Measurements from ENCODE around the gene ANO9.

ANO9 gene

GRCh38 chr11:380996-381395 lies 60.8 kb downstream of the ANO9 start:
- no peak for FAIRE-seq

DNA sequence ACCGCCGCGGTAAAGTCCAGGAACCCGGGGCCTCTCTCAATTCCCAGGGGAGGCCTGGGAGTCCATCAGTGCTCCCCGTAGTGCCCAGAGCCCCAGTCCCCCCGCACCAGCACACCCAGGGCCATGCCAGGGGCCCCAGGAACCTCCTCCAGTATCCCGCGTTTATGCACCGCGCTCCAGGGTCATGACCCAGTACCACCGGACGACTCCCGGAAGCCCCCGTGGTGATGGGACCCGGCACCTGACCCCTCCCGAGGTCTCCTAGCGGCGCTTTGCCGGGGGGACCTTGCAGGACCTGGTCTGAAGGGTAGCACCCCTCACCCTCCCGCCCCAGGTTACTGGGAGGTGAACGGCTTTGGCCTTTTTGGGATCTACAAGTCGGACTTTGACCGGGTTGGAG lies 61.3 kb downstream of the ANO9 start:
- no peak for FAIRE-seq

- no peak for FAIRE-seq
These were observed 61.7 kb downstream of the ANO9 start for GRCh38 chr11:380095-380480.

DNA sequence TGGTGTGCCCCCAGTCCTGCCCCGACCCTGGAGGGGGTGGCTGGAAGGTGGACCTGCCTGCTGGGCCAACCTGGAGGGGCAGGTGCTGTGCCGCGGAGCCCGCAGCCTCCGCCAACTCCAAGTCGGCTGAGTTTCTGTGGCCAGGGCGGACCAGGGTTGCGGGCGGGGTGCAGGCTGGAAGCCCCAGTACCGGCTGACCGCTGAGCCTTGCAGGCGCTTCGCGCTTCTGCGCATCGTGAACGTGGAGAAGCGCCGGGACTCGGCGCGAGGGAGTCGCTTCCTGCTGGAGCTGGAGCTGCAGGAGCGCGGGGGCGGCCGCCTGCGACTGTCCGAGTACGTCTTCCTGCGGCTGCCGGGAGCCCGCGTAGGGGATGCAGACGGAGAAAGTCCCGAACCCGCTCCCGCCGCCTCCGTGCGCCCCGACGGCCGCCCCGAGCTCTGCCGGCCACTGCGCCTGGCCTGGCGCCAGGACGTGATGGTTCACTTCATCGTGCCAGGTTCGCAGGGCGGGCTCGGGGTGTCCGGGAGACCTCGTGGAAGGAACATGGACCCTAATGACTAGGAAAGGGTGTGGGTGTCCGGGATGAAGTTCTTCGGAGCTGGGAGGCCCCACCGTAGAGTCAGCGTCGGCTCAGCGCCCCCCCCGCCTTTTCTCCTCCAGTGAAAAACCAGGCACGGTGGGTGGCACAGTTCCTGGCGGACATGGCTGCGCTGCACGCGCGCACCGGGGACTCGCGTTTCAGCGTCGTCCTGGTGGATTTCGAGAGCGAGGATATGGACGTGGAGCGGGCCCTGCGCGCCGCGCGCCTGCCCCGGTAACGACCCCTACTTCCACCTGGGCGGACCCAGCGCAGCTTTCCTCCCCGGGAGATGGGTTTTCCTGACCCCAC lies 62.4 kb downstream of the ANO9 start:
- FAIRE-seq = no peak

DNA sequence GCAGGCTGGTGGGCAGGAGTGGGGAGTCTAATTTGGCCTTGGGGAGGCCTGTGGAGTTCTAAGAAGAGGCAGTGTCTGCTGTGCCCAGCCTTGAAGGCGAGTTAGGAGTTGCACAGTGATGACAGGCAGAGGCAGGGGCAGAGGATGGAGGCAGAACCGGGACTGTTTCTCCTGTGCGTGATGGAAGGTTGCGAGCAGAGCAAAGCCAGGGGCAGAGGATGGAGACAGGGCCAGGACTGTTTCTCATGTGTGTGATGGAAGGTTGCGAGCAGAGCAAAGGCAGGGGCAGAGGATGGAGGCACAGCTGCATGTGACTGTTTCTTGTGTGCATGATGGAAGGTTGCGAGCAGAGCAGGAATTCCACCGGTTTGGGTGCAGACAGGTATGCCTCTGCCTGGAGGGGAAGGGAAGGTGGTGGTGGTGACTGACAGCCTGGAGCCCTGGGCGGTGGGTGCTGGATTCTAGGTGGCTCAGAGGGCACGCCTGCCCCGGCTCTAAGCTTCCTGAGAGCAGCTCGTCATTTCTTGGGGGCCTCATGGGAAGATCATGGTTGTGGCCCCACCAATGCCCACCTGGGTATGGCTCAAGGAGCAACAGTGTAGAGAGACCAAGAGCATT lies 63.8 kb downstream of the ANO9 start:
- FAIRE-seq = no peak

DNA sequence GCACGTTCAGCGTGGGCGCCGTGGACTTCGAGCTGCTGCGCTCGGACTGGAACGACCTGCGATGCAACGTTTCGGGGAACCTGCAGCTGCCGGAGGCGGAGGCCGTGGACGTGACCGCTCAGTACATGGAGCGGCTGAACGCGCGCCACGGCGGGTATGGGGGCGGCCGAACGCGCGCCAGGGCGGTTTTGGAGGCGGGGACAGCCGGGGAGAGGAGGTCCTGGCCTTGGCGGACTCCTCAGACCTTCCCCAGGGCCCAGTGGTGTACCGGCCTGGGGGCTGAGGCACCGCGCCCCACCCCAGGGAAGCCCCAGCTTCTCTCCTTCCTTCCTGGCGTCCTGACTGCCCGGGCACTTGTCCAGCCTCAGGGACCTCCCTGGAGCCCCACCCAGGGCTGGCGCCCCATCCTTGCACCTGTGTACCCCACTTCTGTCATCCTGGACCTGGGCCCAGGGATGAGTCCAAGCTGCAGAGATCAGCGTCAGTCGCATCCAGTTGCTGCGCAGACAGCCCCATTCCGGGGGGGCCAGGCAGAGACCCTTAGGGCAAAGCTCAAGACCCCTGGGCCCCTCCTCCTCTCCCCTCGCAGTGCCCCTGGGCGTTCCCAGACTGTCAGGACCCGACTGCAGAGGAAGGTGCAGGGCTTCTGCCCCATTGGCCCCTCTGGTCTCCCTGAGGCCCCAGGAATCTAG lies 64.5 kb downstream of the ANO9 start:
- FAIRE-seq = no peak

GRCh38 chr11:376531-377173 lies 65.2 kb downstream of the ANO9 start:
- no peak for FAIRE-seq

DNA sequence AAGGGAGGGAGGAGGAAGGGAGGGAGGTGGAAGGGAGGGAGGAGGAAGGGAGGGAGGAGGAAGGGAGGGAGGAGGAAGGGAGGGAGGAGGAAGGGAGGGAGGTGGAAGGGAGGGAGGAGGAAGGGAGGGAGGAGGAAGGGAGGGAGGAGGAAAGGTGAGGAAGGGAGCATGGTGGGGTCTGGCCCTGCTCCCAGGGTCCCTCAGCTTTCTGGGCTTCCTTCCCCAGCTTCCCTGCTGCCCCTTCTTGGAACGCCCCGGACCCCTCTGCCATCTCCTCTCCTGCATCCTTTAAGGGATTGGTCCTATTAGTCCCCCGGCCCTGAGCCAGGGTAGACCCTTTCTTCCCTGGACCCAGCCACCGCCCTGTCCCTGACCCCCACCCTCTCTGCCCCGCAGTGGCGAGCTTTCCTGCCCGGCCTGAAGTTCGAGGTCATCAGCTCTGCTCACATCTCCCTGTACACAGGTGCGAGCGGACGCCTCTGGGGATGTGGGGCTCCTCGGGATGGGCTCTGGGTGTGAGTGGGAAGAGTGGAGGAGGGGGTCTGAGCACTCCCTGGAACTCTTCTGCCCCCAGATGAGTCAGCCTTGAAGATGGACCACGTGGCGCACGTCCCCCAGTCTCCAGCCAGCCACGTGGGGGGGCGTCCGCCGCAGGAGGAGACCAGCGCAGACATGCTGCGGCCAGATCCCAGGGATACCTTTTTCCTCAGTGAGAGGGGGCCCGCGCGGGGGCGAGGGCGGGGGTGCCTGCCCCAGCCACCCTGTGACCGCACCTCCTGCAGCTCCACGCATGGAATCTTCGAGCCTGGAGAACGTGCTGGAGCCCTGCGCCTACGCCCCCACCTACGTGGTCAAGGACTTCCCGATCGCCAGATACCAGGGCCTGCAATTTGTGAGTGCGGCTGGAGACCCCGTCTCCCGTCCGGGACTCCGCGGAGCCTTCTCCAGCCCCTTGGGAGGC lies 66.5 kb downstream of the ANO9 start:
- FAIRE-seq = no peak

DNA sequence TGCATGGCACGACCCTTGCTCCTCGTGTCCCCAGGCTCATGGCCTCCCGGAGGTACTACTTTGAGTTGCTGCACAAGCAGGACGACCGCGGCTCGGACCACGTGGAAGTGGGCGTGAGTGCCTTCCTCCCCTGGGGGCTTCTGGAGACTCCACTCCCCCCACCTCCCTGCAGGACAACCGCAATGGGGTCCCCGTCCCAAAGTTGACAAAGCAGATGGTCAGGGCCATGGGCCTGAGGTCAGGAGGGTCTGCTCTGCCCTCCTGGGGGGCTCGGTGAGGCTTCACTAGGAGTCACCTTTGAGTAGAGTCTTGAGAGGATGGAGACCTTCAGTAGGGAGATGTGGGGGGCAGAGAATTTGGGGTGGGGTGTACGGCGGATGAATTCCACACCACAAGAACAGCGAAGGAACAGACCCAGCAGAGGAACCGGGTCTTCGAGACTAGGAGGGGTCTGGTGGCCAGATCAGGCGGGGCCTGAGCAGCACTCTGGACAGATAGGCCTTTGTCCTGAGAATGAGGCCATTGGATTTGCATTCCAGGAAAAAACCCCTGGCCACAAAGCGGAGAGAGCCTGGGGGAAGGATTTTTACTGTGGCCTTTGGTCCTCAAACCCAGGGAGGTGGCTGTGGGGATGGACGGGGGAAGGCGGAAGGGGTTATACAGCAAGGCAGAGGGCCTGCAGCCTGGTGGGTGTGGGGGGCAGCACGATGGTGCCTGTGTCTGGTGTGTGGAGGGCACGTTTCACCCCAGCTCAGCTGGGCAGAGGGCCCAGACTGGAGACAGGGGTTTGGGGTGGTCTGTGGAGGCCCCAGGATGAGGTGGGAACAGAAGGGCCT lies 67.9 kb downstream of the ANO9 start:
- FAIRE-seq = no peak

DNA sequence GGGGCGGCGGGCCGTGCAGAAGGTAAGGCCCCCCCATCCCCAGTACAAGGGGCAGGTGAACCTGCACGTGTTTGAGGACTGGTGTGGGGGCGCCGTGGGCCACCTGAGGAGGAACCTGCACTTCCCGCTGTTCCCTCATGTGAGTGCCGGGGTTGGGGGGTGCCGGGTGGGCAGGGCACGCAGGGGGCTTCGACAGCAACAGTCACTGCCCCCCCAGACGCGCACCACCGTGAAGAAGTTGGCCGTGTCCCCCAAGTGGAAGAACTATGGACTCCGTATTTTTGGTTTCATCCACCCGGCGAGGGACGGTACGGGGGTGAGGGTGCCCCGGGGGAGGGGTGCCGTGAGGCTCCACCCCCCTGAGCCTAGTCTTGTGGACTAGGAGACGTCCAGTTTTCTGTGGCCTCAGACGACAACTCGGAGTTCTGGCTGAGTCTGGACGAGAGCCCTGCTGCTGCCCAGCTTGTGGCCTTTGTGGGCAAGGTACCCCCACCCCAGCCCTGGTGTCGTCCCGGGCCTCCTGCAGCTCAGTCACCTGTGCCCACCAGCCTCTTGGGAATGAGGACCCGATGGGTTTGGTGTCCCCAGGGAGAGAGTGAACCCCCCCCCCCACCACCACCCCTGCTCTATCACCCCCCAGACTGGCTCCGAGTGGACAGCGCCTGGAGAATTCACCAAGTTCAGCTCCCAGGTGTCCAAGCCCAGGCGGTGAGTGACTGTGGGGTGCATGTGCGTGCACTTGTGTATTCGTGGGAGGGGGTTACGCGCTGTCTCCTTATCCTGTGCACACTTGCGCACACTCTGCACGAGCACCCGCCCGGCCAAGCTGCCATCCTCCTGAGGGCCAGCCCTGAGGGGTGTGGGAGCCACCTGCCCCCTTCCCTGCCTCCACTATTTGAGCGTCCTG lies 68.7 kb downstream of the ANO9 start:
- no peak for FAIRE-seq

DNA sequence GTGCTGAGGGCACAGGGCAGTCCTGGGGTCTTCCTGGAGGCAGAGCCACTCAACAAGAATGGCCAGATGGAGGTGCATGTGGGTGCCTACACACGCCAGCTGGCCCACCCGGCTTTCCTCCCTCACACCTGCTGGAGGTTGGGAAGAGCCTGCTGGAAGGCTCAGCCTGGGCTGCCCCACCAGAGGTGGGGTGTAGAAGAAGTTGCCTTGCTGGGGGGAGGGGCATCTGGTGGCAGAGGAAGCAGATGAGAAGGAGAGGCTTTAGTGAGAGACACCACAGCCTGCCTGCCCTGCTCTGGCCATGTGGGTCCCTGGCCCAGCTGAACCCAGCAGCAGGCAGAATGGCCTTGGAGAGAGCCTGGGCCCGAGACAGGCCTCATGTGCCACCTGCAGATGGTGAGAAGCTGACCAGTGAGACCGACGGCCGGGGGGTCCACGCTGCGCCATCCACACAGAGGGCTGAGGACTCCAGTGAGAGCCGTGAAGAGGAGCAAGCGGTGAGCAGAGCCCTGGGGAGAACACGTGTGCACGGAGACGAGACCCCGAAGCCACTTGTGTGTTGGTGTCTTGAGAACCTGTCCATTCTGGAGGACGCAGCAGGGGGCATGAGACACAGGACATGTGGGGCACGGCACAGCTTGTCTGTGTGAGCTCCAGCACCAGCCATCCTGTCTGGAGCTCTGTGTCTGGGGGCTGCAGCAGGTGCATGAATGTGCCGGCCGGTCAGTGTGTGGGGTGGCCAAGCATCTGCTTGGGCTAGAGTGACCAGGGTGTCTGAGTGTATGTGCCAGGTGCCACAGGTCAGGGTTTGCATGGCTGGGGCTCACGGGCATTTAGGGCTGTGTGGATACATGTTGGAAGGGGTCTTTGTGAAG lies 69.9 kb downstream of the ANO9 start:
- FAIRE-seq = no peak

DNA sequence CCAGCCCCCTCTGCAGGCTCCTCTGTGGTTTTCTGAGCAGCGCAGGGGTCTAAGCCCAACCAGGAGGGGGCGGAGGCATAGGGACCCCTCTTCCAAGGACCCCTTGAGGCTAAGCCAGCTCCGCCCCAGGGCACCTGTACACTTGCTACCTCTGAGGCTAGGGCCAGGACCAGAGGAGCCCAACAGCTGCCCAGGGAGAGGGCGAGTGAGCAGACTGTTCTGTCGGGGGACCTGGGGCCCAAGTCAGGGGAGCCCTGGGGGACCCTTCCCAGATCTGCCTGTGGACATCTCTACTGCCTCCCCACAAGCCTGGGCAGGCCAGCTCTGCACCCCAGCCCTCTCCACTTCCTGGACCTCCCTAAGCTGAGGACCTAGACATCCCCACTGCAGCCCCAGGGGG lies 70.8 kb downstream of the ANO9 start:
- FAIRE-seq = no peak

GRCh38 chr11:370070-370941 lies 71.5 kb downstream of the ANO9 start:
- no peak for FAIRE-seq

GRCh38 chr11:369336-370018 lies 72.3 kb downstream of the ANO9 start, which contains the start of gene B4GALNT4:
Gene B4GALNT4 (plus strand): TSS chr11:369499. CDS start chr11:369804, 305 bp downstream.
- FAIRE-seq = no peak

GRCh38 chr11:368414-369335 lies 73.1 kb downstream of the ANO9 start:
- no peak for FAIRE-seq

DNA sequence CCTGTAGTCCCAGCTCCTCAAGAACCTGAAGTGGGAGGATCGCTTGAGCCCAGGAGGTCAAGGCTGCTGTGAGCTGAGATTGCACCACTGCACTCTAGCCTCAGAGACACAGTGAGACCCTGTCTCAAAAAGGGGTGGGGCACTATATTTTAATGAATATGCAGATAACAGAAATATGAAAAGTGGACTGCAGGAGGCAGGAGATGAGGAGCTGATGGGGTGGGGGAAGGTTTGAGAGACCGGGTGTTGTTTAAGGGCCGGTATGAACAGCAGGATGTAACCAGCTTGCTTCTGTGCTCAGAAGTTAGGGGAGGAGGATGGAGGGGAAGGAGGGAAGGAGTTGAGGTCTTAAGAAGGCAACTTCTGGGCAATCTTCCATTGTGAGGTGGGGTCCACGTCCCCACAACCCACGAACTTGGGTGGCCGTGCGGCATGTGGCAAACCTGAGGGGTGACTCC lies 73.8 kb downstream of the ANO9 start:
- FAIRE-seq = no peak

All from colon (tissue), 2 donors.